GM18508 (cell line): ENCODE data around the gene VAV2.

ENCODE experiments used
- ATAC-seq: cut with Tn5 transposase; IDR thresholded peaks from one replicate; pipeline ENCODE4 v1.9.1; 2021; ENCODE audit warnings: moderate number of reproducible peaks; ENCODE audit not compliant: insufficient read depth, unreplicated experiment

VAV2 gene

GRCh38 chr9:133861692-133862091 lies 130.4 kb downstream of the VAV2 start:
- ATAC-seq = no peak

- ATAC-seq = no peak
Observed at GRCh38 chr9:133861086-133861485, 131.0 kb downstream of the VAV2 start.

GRCh38 chr9:133858771-133859170 lies 133.4 kb downstream of the VAV2 start:
- no peak for ATAC-seq

GRCh38 chr9:133857639-133858038 lies 134.5 kb downstream of the VAV2 start:
- no peak for ATAC-seq

GRCh38 chr9:133856798-133857197 lies 135.3 kb downstream of the VAV2 start:
- ATAC-seq = no peak

GRCh38 chr9:133855802-133856521 lies 136.2 kb downstream of the VAV2 start:
- ATAC-seq = no peak

- no peak for ATAC-seq
Observed at GRCh38 chr9:133855371-133855770, 136.8 kb downstream of the VAV2 start.

GRCh38 chr9:133854765-133855164 lies 137.4 kb downstream of the VAV2 start:
- ATAC-seq = no peak

GRCh38 chr9:133854048-133854447 lies 138.1 kb downstream of the VAV2 start:
- ATAC-seq = no peak

- ATAC-seq = no peak
Observed at GRCh38 chr9:133853331-133853730, 138.8 kb downstream of the VAV2 start.

- ATAC-seq = no peak
Observed at GRCh38 chr9:133852431-133852830, 139.7 kb downstream of the VAV2 start.

- ATAC-seq = no peak
Observed at GRCh38 chr9:133851693-133852092, 140.4 kb downstream of the VAV2 start.

GRCh38 chr9:133850937-133851336 lies 141.2 kb downstream of the VAV2 start:
- ATAC-seq = no peak

GRCh38 chr9:133850161-133850560 lies 142.0 kb downstream of the VAV2 start:
- no peak for ATAC-seq

GRCh38 chr9:133849110-133849670 lies 142.9 kb downstream of the VAV2 start:
- no peak for ATAC-seq

GRCh38 chr9:133848471-133849109 lies 143.5 kb downstream of the VAV2 start:
- ATAC-seq = no peak

GRCh38 chr9:133846483-133847090 lies 145.5 kb downstream of the VAV2 start:
- no peak for ATAC-seq

- ATAC-seq = no peak
Observed at GRCh38 chr9:133845440-133845839, 146.7 kb downstream of the VAV2 start.

- ATAC-seq = no peak
Observed at GRCh38 chr9:133844881-133845410, 147.2 kb downstream of the VAV2 start.

GRCh38 chr9:133844398-133844784 lies 147.7 kb downstream of the VAV2 start:
- no peak for ATAC-seq

GRCh38 chr9:133843751-133844397 lies 148.2 kb downstream of the VAV2 start:
- ATAC-seq = no peak
